Measurements from ENCODE around the gene CATSPERZ. TPM values are rescaled to one million over a fixed set of nuclear protein-coding genes. Genes with fewer than 3 reads are reported as not detected.

The CATSPERZ gene
- total and polyA plus RNA-seq, 2 experiments from 2014 or later = not detected

DNA sequence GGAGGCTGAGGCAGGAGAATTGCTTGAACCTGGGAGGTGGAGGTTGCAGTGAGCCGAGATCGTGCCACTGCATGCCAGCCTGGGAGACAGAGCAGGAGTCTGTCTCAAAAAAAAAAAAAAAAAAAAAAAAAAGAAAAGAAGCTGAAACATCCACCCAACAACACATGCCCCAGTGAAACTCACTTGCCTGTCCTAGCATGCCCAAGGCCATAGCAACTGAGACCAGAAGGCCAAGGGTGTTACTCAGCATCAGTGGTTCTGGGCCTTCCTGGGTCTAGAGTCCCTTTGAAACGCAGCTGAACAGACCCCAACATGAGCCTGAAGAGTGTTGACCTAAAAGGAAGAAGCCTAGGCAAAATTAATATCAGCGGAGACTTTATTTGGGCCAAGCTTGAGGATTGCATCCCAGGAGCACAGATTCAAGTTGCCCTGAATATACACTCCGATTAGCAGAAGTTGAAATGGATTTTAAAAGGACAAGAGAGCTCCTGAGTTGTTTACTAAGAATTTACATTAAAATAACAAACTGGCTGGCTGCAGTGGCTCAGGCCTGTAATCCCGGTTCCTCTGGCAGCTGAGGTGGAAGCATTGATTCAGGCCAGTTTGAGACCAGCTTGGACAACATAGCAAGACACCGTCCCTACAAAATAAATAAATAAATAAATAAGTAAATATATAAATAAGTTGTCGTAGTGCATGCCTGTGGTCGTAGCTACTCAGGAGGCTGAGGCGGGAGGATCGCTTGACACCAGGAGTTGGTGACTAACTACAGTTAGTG lies 24.7 kb downstream of the CATSPERZ start:
- no peak overlapping the region for H3K9ac ChIP-seq

GRCh38 chr11:64327375-64327774 lies 27.2 kb downstream of the CATSPERZ start:
- Histone ChIP-seq H3K4me2 (ENCODE audit: unreplicated experiment) (no peak overlapping the region), H3K9me3 (ENCODE audit: low read depth) (no peaks in the 10 kb centered on the region), H3K9ac (no peak overlapping the region), H3K4me3 (no peak overlapping the region), H4K20me1 (ENCODE audit: insufficient read depth) (no peaks in the 10 kb centered on the region), H3F3A (ENCODE audit: insufficient read depth) (no peaks in the 10 kb centered on the region), H3K27ac (no peak overlapping the region), H3K79me2 (ENCODE audit: insufficient read depth) (no peaks in the 10 kb centered on the region), H2AFZ (no peak overlapping the region), H3K4me1 (ENCODE audit: insufficient read depth) (peaks cover 9% of the 10 kb centered on the region), H3K36me3 (ENCODE audit: low read depth) (no peaks in the 10 kb centered on the region), H3K9me2 (ENCODE audit: insufficient read depth) (no peaks in the 10 kb centered on the region), H3K27me3 (replicated peaks; ENCODE audit: insufficient read depth) (no peaks in the 10 kb centered on the region)
- DNase-seq = no peak
- WGBS, 2 experiments (ENCODE audit: low coverage in 1 of 2, low lambda C conversion rate in 2 of 2, missing lambda C conversion rate in 2 of 2) = 71 to 77% methylated on average over 2 of the region's 2 CpGs
- TF ChIP-seq EZH2 (IDR thresholded peaks at IDR 0.05; ENCODE audit: insufficient read depth, poor library complexity, severe bottlenecking) = no peak
- in situ Hi-C loops (cut with MboI) = no loop called here

More for the DNA sequence above, 24.7 kb downstream of the CATSPERZ start:
- Histone ChIP-seq H3K4me1 (ENCODE audit: insufficient read depth) (no peaks in the 10 kb centered on the region), H4K20me1 (ENCODE audit: insufficient read depth) (no peaks in the 10 kb centered on the region), H2AFZ (no peak overlapping the region), H3K9me2 (ENCODE audit: insufficient read depth) (no peaks in the 10 kb centered on the region), H3K27ac (no peak overlapping the region), H3F3A (ENCODE audit: insufficient read depth) (no peaks in the 10 kb centered on the region), H3K4me2 (ENCODE audit: unreplicated experiment) (no peak overlapping the region), H3K27me3 (replicated peaks; ENCODE audit: insufficient read depth) (no peaks in the 10 kb centered on the region), H3K4me3 (no peak overlapping the region), H3K79me2 (ENCODE audit: insufficient read depth) (peaks cover 3% of the 10 kb centered on the region; the same call in 1 of the 2 replicates), H3K9me3 (ENCODE audit: low read depth) (no peaks in the 10 kb centered on the region), H3K36me3 (ENCODE audit: low read depth) (0 out of 2 replicates have a peak, but pooled peaks cover 4% of the 10 kb centered on the region)
- no peak for TF ChIP-seq EZH2phosphoT487 (IDR thresholded peaks at IDR 0.05; ENCODE audit: insufficient read depth, low read depth)
- no peak for TF ChIP-seq EZH2 (IDR thresholded peaks at IDR 0.05; ENCODE audit: insufficient read depth, poor library complexity, severe bottlenecking)
- no peak for DNase-seq
- WGBS, 2 experiments (ENCODE audit: low coverage in 1 of 2, low lambda C conversion rate in 2 of 2, missing lambda C conversion rate in 2 of 2) = 74 to 78% methylated on average over 11 of the region's 11 CpGs
- in situ Hi-C loops (cut with MboI) = no loop called here

DNA sequence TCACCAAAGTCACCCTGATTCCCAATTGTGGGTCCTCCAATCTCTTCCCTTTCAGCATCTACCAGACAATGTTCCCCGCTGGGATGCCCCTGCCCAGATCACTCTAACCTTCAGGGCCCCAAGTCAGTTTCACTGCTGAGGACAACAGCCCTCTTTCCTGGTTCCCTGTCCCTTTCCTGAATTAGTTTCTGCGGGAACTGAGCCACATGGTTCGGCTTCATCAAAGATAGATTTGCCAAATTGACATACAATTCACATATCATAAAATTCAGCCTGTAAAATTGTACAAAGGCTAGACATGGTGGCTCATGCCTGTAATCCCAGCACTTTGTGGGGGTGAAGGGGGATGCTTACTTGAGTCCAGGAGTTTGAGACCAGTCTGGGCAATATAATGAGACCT lies 27.8 kb downstream of the CATSPERZ start:
- H3K9me3 ChIP-seq (ENCODE audit: low read depth) = no peaks in the 10 kb centered on the region
- no peaks in the 10 kb centered on the region for H3F3A ChIP-seq (ENCODE audit: insufficient read depth)
- no peaks in the 10 kb centered on the region for H3K27me3 ChIP-seq (replicated peaks; ENCODE audit: insufficient read depth)
- no peak for TF ChIP-seq EZH2 (IDR thresholded peaks at IDR 0.05; ENCODE audit: insufficient read depth, poor library complexity, severe bottlenecking)
- TF ChIP-seq EZH2phosphoT487 (IDR thresholded peaks at IDR 0.05; ENCODE audit: insufficient read depth, low read depth) = no peak
- H3K9ac ChIP-seq = no peak overlapping the region
- no peaks in the 10 kb centered on the region for H4K20me1 ChIP-seq (ENCODE audit: insufficient read depth)
- H3K4me3 ChIP-seq = no peak overlapping the region
- in situ Hi-C loops (cut with MboI) = no loop called here
- DNase-seq = no peak
- no peaks in the 10 kb centered on the region for H3K36me3 ChIP-seq (ENCODE audit: low read depth)
- H3K4me2 ChIP-seq (ENCODE audit: unreplicated experiment) = no peak overlapping the region
- H3K79me2 ChIP-seq (ENCODE audit: insufficient read depth) = no peaks in the 10 kb centered on the region
- no peaks in the 10 kb centered on the region for H3K9me2 ChIP-seq (ENCODE audit: insufficient read depth)
- 76% methylated on average over 3 of the region's 3 CpGs for WGBS, 2 experiments (ENCODE audit: low coverage in 1 of 2, low lambda C conversion rate in 2 of 2, missing lambda C conversion rate in 2 of 2)
- peaks cover 9% of the 10 kb centered on the region for H3K4me1 ChIP-seq (ENCODE audit: insufficient read depth)
- H2AFZ ChIP-seq = no peak overlapping the region
- H3K27ac ChIP-seq = no peak overlapping the region

DNA sequence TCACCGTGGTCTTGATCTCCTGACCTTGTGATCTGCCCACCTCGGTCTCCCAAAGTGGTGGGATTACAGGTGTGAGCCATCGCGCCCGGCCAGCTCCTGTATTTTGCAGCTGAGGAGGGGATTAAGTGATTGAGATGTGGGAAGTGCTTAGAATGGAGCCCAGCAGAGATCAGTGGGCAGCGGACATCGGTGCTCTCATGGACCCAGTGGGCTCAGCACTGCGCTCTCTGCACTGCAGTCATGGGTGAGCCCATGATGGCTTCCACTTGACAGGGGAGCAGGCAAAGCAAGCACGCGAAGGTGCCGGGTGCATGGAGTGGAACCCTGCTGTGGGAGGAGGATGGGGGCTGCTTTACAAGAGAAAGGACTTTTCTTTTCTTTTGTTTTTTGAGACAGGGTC lies 30.7 kb downstream of the CATSPERZ start:
- H3K4me3 ChIP-seq = no peak overlapping the region
- H3K9ac ChIP-seq = no peak overlapping the region
- H3K4me1 ChIP-seq (ENCODE audit: insufficient read depth) = peaks cover 9% of the 10 kb centered on the region
- H3F3A ChIP-seq (ENCODE audit: insufficient read depth) = no peaks in the 10 kb centered on the region
- TF ChIP-seq EZH2phosphoT487 (IDR thresholded peaks at IDR 0.05; ENCODE audit: insufficient read depth, low read depth) (no peak), EZH2 (IDR thresholded peaks at IDR 0.05; ENCODE audit: insufficient read depth, poor library complexity, severe bottlenecking) (no peak)
- no peaks in the 10 kb centered on the region for H3K9me2 ChIP-seq (ENCODE audit: insufficient read depth)
- no peaks in the 10 kb centered on the region for H4K20me1 ChIP-seq (ENCODE audit: insufficient read depth)
- no peak for DNase-seq
- no peak overlapping the region for H2AFZ ChIP-seq
- H3K79me2 ChIP-seq (ENCODE audit: insufficient read depth) = no peaks in the 10 kb centered on the region
- H3K4me2 ChIP-seq (ENCODE audit: unreplicated experiment) = no peak overlapping the region
- H3K27ac ChIP-seq = no peak overlapping the region
- H3K36me3 ChIP-seq (ENCODE audit: low read depth) = no peaks in the 10 kb centered on the region
- no peaks in the 10 kb centered on the region for H3K27me3 ChIP-seq (replicated peaks; ENCODE audit: insufficient read depth)
- 77 to 84% methylated on average over 10 to 11 of the region's 11 CpGs for WGBS, 2 experiments (ENCODE audit: low coverage in 1 of 2, low lambda C conversion rate in 2 of 2, missing lambda C conversion rate in 2 of 2)
- in situ Hi-C loops (cut with MboI) = no loop called here
- no peaks in the 10 kb centered on the region for H3K9me3 ChIP-seq (ENCODE audit: low read depth)
